ENCODE data around the gene XPOT.

The XPOT gene

GRCh38 chr12:64470495-64470894 lies 66.3 kb downstream of the XPOT start:
- Histone ChIP-seq H3K27ac (ENCODE audit: low read depth, low read length) (no peak overlapping the region), H3K4me1 (ENCODE audit: insufficient read depth, low read length) (no peaks in the 10 kb centered on the region), H3K9ac (ENCODE audit: low read length) (no peak overlapping the region), H3K9me3 (ENCODE audit: low read length) (no peaks in the 10 kb centered on the region), H3K27me3 (ENCODE audit: control insufficient read depth in 1 of 2, insufficient read depth in 2 of 2, low read length in 2 of 2) (no peaks in the 10 kb centered on the region), H3K4me3 (ENCODE audit: low read depth in 1 of 2, low read length in 2 of 2) (no peak overlapping the region), H3K36me3 (ENCODE audit: insufficient read depth, low read length) (peaks cover 30% of the 10 kb centered on the region)

GRCh38 chr12:64473176-64473575 lies 69.0 kb downstream of the XPOT start:
- Histone ChIP-seq H3K27ac (ENCODE audit: low read depth, low read length) (no peak overlapping the region), H3K36me3 (ENCODE audit: insufficient read depth, low read length) (peaks cover 29% of the 10 kb centered on the region), H3K9ac (ENCODE audit: low read length) (no peak overlapping the region), H3K27me3 (ENCODE audit: control insufficient read depth in 1 of 2, insufficient read depth in 2 of 2, low read length in 2 of 2) (no peaks in the 10 kb centered on the region), H3K9me3 (ENCODE audit: low read length) (no peaks in the 10 kb centered on the region), H3K4me3 (ENCODE audit: low read depth in 1 of 2, low read length in 2 of 2) (no peak overlapping the region), H3K4me1 (ENCODE audit: insufficient read depth, low read length) (no peaks in the 10 kb centered on the region)

- Histone ChIP-seq H3K4me3 (ENCODE audit: low read depth in 1 of 2, low read length in 2 of 2) (no peak overlapping the region), H3K9me3 (ENCODE audit: low read length) (no peaks in the 10 kb centered on the region), H3K4me1 (ENCODE audit: insufficient read depth, low read length) (no peaks in the 10 kb centered on the region), H3K27ac (ENCODE audit: low read depth, low read length) (no peak overlapping the region), H3K9ac (ENCODE audit: low read length) (no peak overlapping the region), H3K27me3 (ENCODE audit: control insufficient read depth in 1 of 2, insufficient read depth in 2 of 2, low read length in 2 of 2) (no peaks in the 10 kb centered on the region), H3K36me3 (ENCODE audit: insufficient read depth, low read length) (peaks cover 23% of the 10 kb centered on the region)
Observed at GRCh38 chr12:64475518-64475917, 71.3 kb downstream of the XPOT start.

- Histone ChIP-seq H3K9me3 (ENCODE audit: low read length) (no peaks in the 10 kb centered on the region), H3K4me1 (ENCODE audit: insufficient read depth, low read length) (no peaks in the 10 kb centered on the region), H3K27me3 (ENCODE audit: control insufficient read depth in 1 of 2, insufficient read depth in 2 of 2, low read length in 2 of 2) (no peaks in the 10 kb centered on the region), H3K27ac (ENCODE audit: low read depth, low read length) (no peak overlapping the region), H3K9ac (ENCODE audit: low read length) (no peak overlapping the region), H3K36me3 (ENCODE audit: insufficient read depth, low read length) (peaks cover 18% of the 10 kb centered on the region), H3K4me3 (ENCODE audit: low read depth in 1 of 2, low read length in 2 of 2) (no peak overlapping the region)
Observed at GRCh38 chr12:64476844-64477243, 72.7 kb downstream of the XPOT start.

- Histone ChIP-seq H3K27me3 (ENCODE audit: control insufficient read depth in 1 of 2, insufficient read depth in 2 of 2, low read length in 2 of 2) (no peaks in the 10 kb centered on the region), H3K4me3 (ENCODE audit: low read depth in 1 of 2, low read length in 2 of 2) (no peak overlapping the region), H3K36me3 (ENCODE audit: insufficient read depth, low read length) (peaks cover 22% of the 10 kb centered on the region)
Observed at GRCh38 chr12:64478661-64479060, 74.5 kb downstream of the XPOT start.

GRCh38 chr12:64480148-64480547 lies 76.0 kb downstream of the XPOT start:
- Histone ChIP-seq H3K9ac (ENCODE audit: low read length) (no peak overlapping the region), H3K9me3 (ENCODE audit: low read length) (no peaks in the 10 kb centered on the region), H3K4me1 (ENCODE audit: insufficient read depth, low read length) (no peaks in the 10 kb centered on the region), H3K36me3 (ENCODE audit: insufficient read depth, low read length) (peaks cover 22% of the 10 kb centered on the region), H3K27me3 (ENCODE audit: control insufficient read depth in 1 of 2, insufficient read depth in 2 of 2, low read length in 2 of 2) (no peaks in the 10 kb centered on the region), H3K27ac (ENCODE audit: low read depth, low read length) (no peak overlapping the region), H3K4me3 (ENCODE audit: low read depth in 1 of 2, low read length in 2 of 2) (no peak overlapping the region)

More at GRCh38 chr12:64478661-64479060, 74.5 kb downstream of the XPOT start:
- Histone ChIP-seq H3K9me3 (ENCODE audit: low read length) (no peaks in the 10 kb centered on the region), H3K4me1 (ENCODE audit: insufficient read depth, low read length) (no peaks in the 10 kb centered on the region), H3K27ac (ENCODE audit: low read depth, low read length) (no peak overlapping the region), H3K9ac (ENCODE audit: low read length) (no peak overlapping the region)

- Histone ChIP-seq H3K4me3 (ENCODE audit: low read depth in 1 of 2, low read length in 2 of 2) (no peak overlapping the region), H3K4me1 (ENCODE audit: insufficient read depth, low read length) (no peaks in the 10 kb centered on the region), H3K9me3 (ENCODE audit: low read length) (no peaks in the 10 kb centered on the region), H3K27me3 (ENCODE audit: control insufficient read depth in 1 of 2, insufficient read depth in 2 of 2, low read length in 2 of 2) (no peaks in the 10 kb centered on the region), H3K27ac (ENCODE audit: low read depth, low read length) (no peak overlapping the region), H3K9ac (ENCODE audit: low read length) (no peak overlapping the region), H3K36me3 (ENCODE audit: insufficient read depth, low read length) (peaks cover 15% of the 10 kb centered on the region)
Observed at GRCh38 chr12:64486657-64487056, 82.5 kb downstream of the XPOT start.

GRCh38 chr12:64491718-64492117 lies 87.5 kb downstream of the XPOT start:
- H3K27me3 ChIP-seq (ENCODE audit: control insufficient read depth in 1 of 2, insufficient read depth in 2 of 2, low read length in 2 of 2), result no peaks in the 10 kb centered on the region
- no peaks in the 10 kb centered on the region for H3K4me1 ChIP-seq (ENCODE audit: insufficient read depth, low read length)
- no peak overlapping the region for H3K27ac ChIP-seq (ENCODE audit: low read depth, low read length)
- H3K9ac ChIP-seq (ENCODE audit: low read length), result no peak overlapping the region
- H3K9me3 ChIP-seq (ENCODE audit: low read length), result no peaks in the 10 kb centered on the region
- H3K4me3 ChIP-seq (ENCODE audit: low read depth in 1 of 2, low read length in 2 of 2), result no peak overlapping the region
- H3K36me3 ChIP-seq (ENCODE audit: insufficient read depth, low read length), result peaks cover 23% of the 10 kb centered on the region

GRCh38 chr12:64493513-64493912 lies 89.3 kb downstream of the XPOT start:
- no peak overlapping the region for H3K4me3 ChIP-seq (ENCODE audit: low read depth in 1 of 2, low read length in 2 of 2)
- H3K27ac ChIP-seq (ENCODE audit: low read depth, low read length), result no peak overlapping the region
- H3K27me3 ChIP-seq (ENCODE audit: control insufficient read depth in 1 of 2, insufficient read depth in 2 of 2, low read length in 2 of 2), result no peaks in the 10 kb centered on the region
- no peak overlapping the region for H3K9ac ChIP-seq (ENCODE audit: low read length)
- H3K4me1 ChIP-seq (ENCODE audit: insufficient read depth, low read length), result no peaks in the 10 kb centered on the region
- H3K36me3 ChIP-seq (ENCODE audit: insufficient read depth, low read length), result peaks cover 37% of the 10 kb centered on the region
- no peaks in the 10 kb centered on the region for H3K9me3 ChIP-seq (ENCODE audit: low read length)

- no peaks in the 10 kb centered on the region for H3K27me3 ChIP-seq (ENCODE audit: control insufficient read depth in 1 of 2, insufficient read depth in 2 of 2, low read length in 2 of 2)
- no peak overlapping the region for H3K4me3 ChIP-seq (ENCODE audit: low read depth in 1 of 2, low read length in 2 of 2)
- no peaks in the 10 kb centered on the region for H3K9me3 ChIP-seq (ENCODE audit: low read length)
- no peaks in the 10 kb centered on the region for H3K4me1 ChIP-seq (ENCODE audit: insufficient read depth, low read length)
- no peak overlapping the region for H3K27ac ChIP-seq (ENCODE audit: low read depth, low read length)
- H3K9ac ChIP-seq (ENCODE audit: low read length), result no peak overlapping the region
- peaks cover 38% of the 10 kb centered on the region for H3K36me3 ChIP-seq (ENCODE audit: insufficient read depth, low read length)
Observed at GRCh38 chr12:64494998-64495729, 91.0 kb downstream of the XPOT start.

- Histone ChIP-seq H3K9ac (ENCODE audit: low read length) (no peak overlapping the region), H3K36me3 (ENCODE audit: insufficient read depth, low read length) (peaks cover 36% of the 10 kb centered on the region), H3K4me1 (ENCODE audit: insufficient read depth, low read length) (no peaks in the 10 kb centered on the region)
Observed at GRCh38 chr12:64496839-64497400, 92.7 kb downstream of the XPOT start.

GRCh38 chr12:64497484-64497883 lies 93.3 kb downstream of the XPOT start:
- Histone ChIP-seq H3K9me3 (ENCODE audit: low read length) (no peaks in the 10 kb centered on the region), H3K27me3 (ENCODE audit: control insufficient read depth in 1 of 2, insufficient read depth in 2 of 2, low read length in 2 of 2) (no peaks in the 10 kb centered on the region), H3K36me3 (ENCODE audit: insufficient read depth, low read length) (peaks cover 36% of the 10 kb centered on the region), H3K4me1 (ENCODE audit: insufficient read depth, low read length) (no peaks in the 10 kb centered on the region), H3K9ac (ENCODE audit: low read length) (no peak overlapping the region), H3K27ac (ENCODE audit: low read depth, low read length) (no peak overlapping the region), H3K4me3 (ENCODE audit: low read depth in 1 of 2, low read length in 2 of 2) (no peak overlapping the region)

More at GRCh38 chr12:64496839-64497400, 92.7 kb downstream of the XPOT start:
- H3K27ac ChIP-seq (ENCODE audit: low read depth, low read length), result no peak overlapping the region
- H3K27me3 ChIP-seq (ENCODE audit: control insufficient read depth in 1 of 2, insufficient read depth in 2 of 2, low read length in 2 of 2), result no peaks in the 10 kb centered on the region
- H3K4me3 ChIP-seq (ENCODE audit: low read depth in 1 of 2, low read length in 2 of 2), result no peak overlapping the region
- H3K9me3 ChIP-seq (ENCODE audit: low read length), result no peaks in the 10 kb centered on the region
